ENCODE measurements around the gene CIPC.

Gene CIPC

GRCh38 chr14:77069551-77069950 is 28.5 kb upstream of the CIPC start:
- DNase-seq (ENCODE audit: low read depth in 2 of 3, low spot score in 1 of 3): no peak

- DNase-seq (ENCODE audit: low read depth in 2 of 3, low spot score in 1 of 3): no peak
Observed at GRCh38 chr14:77071938-77072388, 26.1 kb upstream of the CIPC start.

GRCh38 chr14:77074969-77075368 is 23.1 kb upstream of the CIPC start:
- no peak for DNase-seq (ENCODE audit: low read depth in 2 of 3, low spot score in 1 of 3)

GRCh38 chr14:77076113-77076631 is 21.9 kb upstream of the CIPC start:
- DNase-seq (ENCODE audit: low read depth in 2 of 3, low spot score in 1 of 3): no peak

GRCh38 chr14:77077040-77077439 is 21.0 kb upstream of the CIPC start:
- no peak for DNase-seq (ENCODE audit: low read depth in 2 of 3, low spot score in 1 of 3)

- DNase-seq (ENCODE audit: low read depth in 2 of 3, low spot score in 1 of 3): no peak
Observed at GRCh38 chr14:77082356-77082755, 15.7 kb upstream of the CIPC start.

GRCh38 chr14:77083082-77083481 is 15.0 kb upstream of the CIPC start:
- DNase-seq (ENCODE audit: low read depth in 2 of 3, low spot score in 1 of 3): no peak

GRCh38 chr14:77084985-77085384 is 13.1 kb upstream of the CIPC start:
- DNase-seq (ENCODE audit: low read depth in 2 of 3, low spot score in 1 of 3): no peak

GRCh38 chr14:77085538-77085937 is 12.5 kb upstream of the CIPC start:
- DNase-seq (ENCODE audit: low read depth in 2 of 3, low spot score in 1 of 3): no peak

- DNase-seq (ENCODE audit: low read depth in 2 of 3, low spot score in 1 of 3): no peak
Observed at GRCh38 chr14:77086017-77086727, 11.9 kb upstream of the CIPC start.

- DNase-seq (ENCODE audit: low read depth in 2 of 3, low spot score in 1 of 3): no peak
Observed at GRCh38 chr14:77086951-77087350, 11.1 kb upstream of the CIPC start.

GRCh38 chr14:77087631-77088030 is 10.4 kb upstream of the CIPC start:
- DNase-seq (ENCODE audit: low read depth in 2 of 3, low spot score in 1 of 3): no peak

GRCh38 chr14:77088219-77088618 is 9.8 kb upstream of the CIPC start:
- no peak for DNase-seq (ENCODE audit: low read depth in 2 of 3, low spot score in 1 of 3)

- DNase-seq (ENCODE audit: low read depth in 2 of 3, low spot score in 1 of 3): no peak
Observed at GRCh38 chr14:77088645-77089044, 9.4 kb upstream of the CIPC start.

GRCh38 chr14:77091518-77091917 is 6.5 kb upstream of the CIPC start:
- no peak for DNase-seq (ENCODE audit: low read depth in 2 of 3, low spot score in 1 of 3)

- no peak for DNase-seq (ENCODE audit: low read depth in 2 of 3, low spot score in 1 of 3)
Observed at GRCh38 chr14:77092676-77093075, 5.4 kb upstream of the CIPC start.

- peak; percentile 65 to 75 (median 70) for DNase-seq (ENCODE audit: low read depth in 2 of 3, low spot score in 1 of 3)
Observed at GRCh38 chr14:77094672-77095284, 3.3 kb upstream of the CIPC start.

- no peak for DNase-seq (ENCODE audit: low read depth in 2 of 3, low spot score in 1 of 3)
Observed at GRCh38 chr14:77097006-77097699, 905 bp upstream of the CIPC start.

GRCh38 chr14:77098529-77099353 is 683 bp downstream of the CIPC start:
- DNase-seq (ENCODE audit: low read depth in 2 of 3, low spot score in 1 of 3): peak in 2 of 3 donors; percentile 8 to 10

- DNase-seq (ENCODE audit: low read depth in 2 of 3, low spot score in 1 of 3): no peak
Observed at GRCh38 chr14:77099425-77100167, 1.5 kb downstream of the CIPC start.
